ENCODE results near the gene MSI1. TPM values are rescaled to one million over a fixed set of nuclear protein-coding genes. Genes with fewer than 3 reads are reported as not detected.
"Not testable (repeated sequence)": the region's sequence is repeated elsewhere in the genome, so short reads cannot be mapped to it uniquely, and the experiment has no call there.

MSI1 gene
- total RNA-seq, 1 donor from 2014 or later: not detected

GRCh38 chr12:120357104-120357503 is 11.9 kb downstream of the MSI1 start:
- intact Hi-C loops (cut with micrococcal nuclease): loop anchor here (2.0 kb wide), 1 partner anchor 82 kb away; the partner anchor contains the start of gene COX6A1

- intact Hi-C loops (cut with micrococcal nuclease): loop anchor here (1.0 to 2.0 kb wide), 3 partner anchors 74 to 113 kb away; partner anchors contain the start of genes COX6A1 and SRSF9
Measured at GRCh38 chr12:120356567-120357030, 12.4 kb downstream of the MSI1 start.

DNA sequence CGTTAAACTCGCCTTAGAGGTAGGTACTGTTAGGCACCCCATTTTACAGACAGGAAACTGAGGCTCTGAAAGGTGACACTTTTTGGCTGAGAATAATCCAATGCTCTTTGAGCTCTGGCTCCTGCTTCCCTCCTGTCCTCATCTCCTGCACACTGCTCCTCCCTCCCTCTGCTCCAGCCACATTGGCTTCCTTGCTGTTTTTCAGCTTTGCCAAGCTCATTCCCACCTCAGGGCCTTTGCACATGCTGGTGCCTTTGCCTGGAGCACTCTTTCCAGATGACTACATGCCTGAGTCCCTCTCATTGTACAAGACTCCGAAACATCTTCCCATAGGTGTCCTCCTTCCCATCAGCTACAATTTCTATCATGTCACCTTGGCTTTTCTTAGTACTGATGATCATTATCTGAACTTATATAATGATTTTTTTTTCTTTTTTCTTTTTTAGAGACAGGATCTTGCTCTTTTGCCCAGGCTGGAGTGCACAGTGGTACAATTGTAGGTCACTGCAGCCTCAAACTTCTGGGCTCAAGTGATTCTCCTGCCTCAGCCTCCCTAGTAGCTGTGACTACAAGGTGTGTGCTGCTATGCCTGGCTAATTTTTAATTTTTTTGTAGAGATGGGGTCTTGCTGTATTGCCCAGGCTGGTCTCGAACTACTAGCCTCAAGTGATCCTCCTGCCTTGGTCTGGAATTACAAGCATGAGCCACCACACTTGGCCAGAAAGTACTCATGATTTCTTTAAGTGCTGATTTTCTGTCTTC is 15.2 kb downstream of the MSI1 start:
- intact Hi-C loops (cut with micrococcal nuclease): no loop called here

DNA sequence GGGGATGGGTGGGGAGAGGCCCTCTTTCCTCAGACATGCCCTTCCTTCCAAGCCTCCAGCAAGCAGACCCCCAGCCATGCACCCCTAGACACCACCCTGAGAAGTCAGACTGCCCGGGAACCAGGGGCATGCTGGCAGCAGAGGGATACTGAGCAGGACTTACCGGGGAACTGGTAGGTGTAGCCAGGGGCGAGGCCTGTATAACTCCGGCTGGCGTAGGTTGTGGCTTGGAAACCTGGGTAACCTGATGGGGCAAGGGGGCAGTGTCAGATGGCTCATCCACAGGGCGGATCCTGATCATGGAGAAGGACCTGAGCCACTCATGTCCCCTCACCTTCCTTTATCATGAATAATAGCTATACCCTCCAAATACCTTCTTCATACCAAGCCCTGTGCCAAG is 15.8 kb downstream of the MSI1 start:
- intact Hi-C loops (cut with micrococcal nuclease): no loop called here

- intact Hi-C loops (cut with micrococcal nuclease): no loop called here
Measured at GRCh38 chr12:120352117-120352516, 16.8 kb downstream of the MSI1 start.

DNA sequence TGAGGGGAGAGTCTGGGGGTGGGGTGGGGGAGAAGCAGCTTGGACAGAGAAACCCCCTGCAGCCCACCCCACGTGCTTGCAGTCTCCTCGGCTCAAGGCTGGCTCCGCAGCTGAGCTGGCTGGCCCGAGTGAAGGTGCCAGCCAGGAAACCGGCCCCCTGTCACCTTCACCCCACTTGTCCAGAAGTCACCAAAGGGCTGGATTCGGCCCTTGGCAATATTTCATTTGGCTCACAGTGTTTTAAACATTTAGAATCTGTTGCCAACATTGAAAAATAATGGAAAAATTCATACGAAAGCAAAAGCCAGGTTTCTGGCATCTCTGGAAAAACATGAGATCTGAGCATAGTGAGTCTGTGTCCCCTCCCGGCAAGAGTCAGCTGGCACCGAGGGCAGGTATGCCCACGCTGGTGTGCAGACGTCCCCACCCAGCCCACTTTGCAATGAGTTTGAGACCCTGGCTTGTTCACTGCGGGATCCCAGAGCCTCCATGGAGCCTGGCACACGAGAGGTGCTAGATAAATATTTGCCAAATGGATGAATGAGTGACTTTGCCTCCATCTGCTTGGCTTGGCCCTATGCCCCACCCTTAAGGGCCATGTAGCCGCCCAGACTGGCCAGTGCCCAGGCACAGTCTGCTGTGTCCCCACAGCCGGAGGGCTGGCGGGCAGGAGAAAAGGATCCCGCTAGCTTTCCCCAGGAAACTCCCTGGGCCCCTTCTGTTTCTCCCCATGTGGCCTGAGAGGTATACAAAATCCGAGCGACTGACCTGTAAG is 18.2 kb downstream of the MSI1 start:
- intact Hi-C loops (cut with micrococcal nuclease): no loop called here

DNA sequence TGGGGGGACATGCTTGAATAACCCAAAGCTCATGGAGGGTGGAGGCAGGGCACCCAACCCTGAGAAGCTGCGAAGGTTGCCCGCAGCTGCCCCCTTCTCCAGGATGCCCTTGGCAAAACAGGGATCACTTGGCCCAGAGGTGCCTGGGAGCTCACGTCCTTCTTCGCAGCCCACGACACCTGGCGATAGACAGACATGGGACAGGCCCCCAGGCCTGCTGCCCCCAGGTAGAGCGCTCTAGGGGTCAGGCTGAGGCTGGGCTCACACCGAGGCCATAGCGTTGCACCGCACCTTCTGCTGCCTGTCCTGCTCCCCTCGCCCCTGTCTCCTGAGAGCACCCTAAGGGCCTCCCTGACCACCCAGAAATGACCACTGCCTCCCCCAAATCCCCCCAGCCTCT is 21.2 kb downstream of the MSI1 start:
- intact Hi-C loops (cut with micrococcal nuclease): no loop called here

DNA sequence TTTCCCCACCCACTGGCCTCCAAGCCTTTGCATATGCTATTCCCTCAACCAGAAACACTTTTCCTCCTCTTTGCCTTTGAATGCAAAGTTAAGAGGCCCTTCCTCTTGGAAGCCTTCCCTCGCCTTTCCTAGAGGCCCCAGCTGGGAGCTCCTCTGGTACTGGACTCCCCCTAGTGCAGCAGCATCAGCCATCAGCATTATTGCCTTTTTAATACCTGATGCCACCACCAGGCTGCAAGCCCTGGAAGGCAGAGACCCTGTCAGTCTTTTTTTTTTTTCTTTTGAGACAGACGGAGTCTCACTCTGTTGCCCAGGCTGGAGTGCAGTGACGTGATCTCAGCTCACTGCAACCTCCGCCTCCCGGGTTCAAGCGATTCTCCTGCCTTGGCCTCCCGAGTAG is 22.3 kb downstream of the MSI1 start:
- intact Hi-C loops (cut with micrococcal nuclease): no loop called here

GRCh38 chr12:120346031-120346430 is 22.9 kb downstream of the MSI1 start:
- intact Hi-C loops (cut with micrococcal nuclease): no loop called here

DNA sequence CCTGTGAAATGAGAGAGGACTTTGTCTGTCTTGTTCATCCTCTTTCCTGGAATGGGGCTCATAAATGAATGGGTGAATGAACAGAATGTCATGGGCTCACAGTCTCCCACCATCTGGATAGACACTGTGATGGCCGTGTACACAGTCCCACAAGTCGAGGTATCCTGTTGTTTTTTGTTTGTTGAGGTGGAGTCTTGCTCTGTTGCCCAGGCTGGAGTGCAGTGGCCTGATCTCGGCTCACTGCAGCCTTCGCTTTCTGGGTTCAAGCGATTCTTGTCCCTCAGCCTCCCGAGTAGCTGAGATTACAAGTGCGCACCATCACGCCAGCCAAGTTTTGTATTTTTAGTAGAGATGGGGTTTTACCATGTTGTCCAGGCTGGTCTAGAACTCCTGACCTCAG is 25.3 kb downstream of the MSI1 start:
- intact Hi-C loops (cut with micrococcal nuclease): no loop called here

GRCh38 chr12:120343039-120343537 is 25.9 kb downstream of the MSI1 start:
- intact Hi-C loops (cut with micrococcal nuclease): no loop called here

DNA sequence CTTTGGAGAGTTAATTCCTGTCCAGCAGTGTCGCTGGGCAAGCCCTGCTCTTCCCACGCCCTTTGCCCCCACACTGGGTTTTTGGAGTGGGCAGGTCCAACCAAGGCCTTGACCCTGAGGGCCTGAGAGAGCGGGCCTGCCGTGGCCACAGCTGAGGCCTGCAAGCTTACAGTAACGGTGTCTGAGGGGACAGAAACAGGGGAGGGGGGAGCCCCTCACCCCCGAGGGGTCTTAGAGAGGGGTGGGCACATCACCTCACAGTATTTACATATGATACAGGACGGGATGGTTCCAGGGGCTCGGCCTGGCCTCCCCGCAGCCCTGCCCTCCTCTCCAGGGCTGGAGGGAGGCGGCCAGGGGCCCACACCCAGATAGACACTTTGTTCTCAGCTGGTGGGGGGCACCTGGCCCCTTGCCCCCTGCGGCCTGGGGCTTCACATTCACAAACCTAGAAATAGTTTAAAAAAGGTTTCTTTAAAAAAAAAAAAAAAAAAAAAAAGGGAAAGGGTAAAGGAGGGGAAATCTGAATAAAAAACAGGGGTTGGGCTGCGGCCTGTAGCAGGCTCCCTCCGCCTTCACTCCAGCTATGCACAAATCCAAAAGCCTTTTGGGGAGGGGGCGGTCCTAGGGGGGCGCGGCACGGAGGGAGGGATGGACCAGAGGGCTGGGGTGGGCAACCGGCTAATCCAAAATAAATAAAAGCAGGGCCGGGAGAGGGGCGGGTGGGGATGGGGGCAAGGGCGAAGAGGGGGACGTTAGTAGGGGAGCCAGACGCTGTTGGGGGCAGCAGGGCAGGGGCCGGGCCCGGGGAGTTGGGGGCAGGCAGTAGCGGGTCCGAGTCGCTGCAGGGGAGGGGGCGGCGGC is 26.6 kb downstream of the MSI1 start:
- intact Hi-C loops (cut with micrococcal nuclease): no loop called here

GRCh38 chr12:120339256-120339655 is 29.7 kb downstream of the MSI1 start:
- intact Hi-C loops (cut with micrococcal nuclease): no loop called here

- intact Hi-C loops (cut with micrococcal nuclease): no loop called here
Measured at GRCh38 chr12:120337730-120338129, 31.2 kb downstream of the MSI1 start.

- intact Hi-C loops (cut with micrococcal nuclease): not testable (repeated sequence)
Measured at GRCh38 chr12:120336392-120336791, 32.6 kb downstream of the MSI1 start.

DNA sequence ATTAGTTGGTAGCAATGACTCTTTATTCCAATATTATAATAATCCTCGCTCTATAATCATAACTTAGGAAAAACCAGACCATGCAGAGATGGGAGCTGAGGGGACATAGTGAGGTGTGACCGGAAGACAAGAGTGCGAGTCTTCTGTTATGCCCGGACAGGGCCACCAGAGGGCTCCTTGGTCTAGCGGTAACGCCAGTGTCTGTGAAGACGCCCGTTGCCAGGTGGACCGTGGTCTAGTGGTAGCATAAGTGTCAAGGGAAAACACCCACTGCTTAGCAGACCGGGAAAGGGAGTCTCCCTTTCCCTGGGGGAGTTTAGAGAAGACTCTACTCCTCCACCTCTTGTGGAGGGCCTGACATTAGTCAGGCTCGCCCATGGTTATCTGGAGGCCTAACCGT is 33.5 kb downstream of the MSI1 start:
- intact Hi-C loops (cut with micrococcal nuclease): not testable (repeated sequence)

DNA sequence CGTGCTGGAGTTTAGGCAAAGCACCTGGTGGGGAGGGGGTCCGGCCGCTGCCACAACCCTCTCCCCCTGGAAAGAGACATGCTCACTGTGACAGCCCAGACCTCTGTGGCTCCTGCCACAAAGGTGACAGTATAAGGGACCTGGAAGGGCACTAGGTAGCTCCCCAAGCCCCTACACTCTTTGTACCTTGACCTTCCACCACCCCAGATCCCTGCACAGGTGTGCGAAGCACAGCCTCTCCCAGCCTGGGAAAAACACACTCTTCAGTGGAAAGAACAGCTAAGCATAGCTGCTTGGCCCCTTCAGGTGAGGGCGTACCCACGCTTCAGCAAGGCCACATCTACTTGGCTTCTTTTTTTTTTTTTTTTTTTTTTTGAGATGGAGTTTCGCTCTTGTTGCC is 36.4 kb downstream of the MSI1 start:
- intact Hi-C loops (cut with micrococcal nuclease): no loop called here

DNA sequence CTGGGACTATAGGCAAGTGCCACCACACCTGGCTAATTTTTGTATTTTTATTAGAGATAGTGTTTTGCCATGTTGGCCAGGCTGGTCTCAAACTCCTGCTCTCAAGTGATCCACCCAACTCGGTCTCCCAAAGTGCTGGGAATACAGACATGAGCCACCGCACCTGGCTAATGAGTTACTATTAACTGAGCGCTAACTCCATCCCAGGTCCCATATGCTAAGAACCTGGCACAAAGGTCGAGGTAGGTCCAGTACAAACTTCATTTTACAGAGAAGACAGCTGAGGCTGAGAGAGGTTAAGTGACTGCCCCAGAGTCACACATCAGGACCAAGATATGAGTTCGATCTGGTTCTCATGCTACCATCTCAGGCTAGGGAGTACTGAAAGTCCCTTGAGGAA is 36.9 kb downstream of the MSI1 start:
- intact Hi-C loops (cut with micrococcal nuclease): no loop called here

GRCh38 chr12:120331390-120331789 is 37.6 kb downstream of the MSI1 start:
- intact Hi-C loops (cut with micrococcal nuclease): no loop called here

GRCh38 chr12:120328228-120328627 is 40.7 kb downstream of the MSI1 start:
- intact Hi-C loops (cut with micrococcal nuclease): no loop called here

DNA sequence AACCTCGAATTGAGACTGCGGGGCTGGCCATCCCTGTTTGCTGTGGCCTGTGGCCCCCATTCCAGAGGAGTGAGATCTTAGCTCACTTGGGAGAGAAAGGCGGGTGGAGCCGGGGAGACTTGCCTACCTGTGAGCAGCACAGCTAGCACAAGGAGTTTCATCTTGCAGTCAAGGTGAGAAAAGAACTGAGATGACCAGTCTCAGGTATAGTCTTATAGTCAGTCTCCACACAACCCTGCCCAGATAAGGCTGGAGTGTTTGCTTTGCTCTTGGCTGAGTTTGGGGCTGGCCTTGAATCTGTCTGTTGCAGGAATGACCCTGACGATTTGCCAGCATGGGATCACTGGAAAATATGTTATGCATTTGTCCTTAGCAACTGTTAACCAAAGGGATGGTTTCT is 41.4 kb downstream of the MSI1 start, which contains the start of gene PLA2G1B:
PLA2G1B (minus strand) TSS at position 187 of the 400 bp plus-strand sequence; CDS start at position 161, 26 bp downstream.
- intact Hi-C loops (cut with micrococcal nuclease): no loop called here

All from T-helper 2 cell treated with Interferon-gamma antibody and Interleukin-4, amounts not matched to agents 100 ng/mL and 5 ng/mL, for 36 hours (primary cell).